CD4-positive, alpha-beta T cell treated with Interleukin-21 for 1 hour (primary cell): Measurements from ENCODE around the gene ADK.
"Not testable (repeated sequence)": the region's sequence is repeated elsewhere in the genome, so short reads cannot be mapped to it uniquely, and the experiment has no call there.

Source experiments
- DNase-seq: peaks from one replicate; pipeline ENCODE4 v3.0.0-alpha.2; 2020

The ADK gene

GRCh38 chr10:74187237-74187636, 36.2 kb downstream of the ADK start:
- no peak for DNase-seq

GRCh38 chr10:74188617-74189016, 37.6 kb downstream of the ADK start:
- not testable (repeated sequence) for DNase-seq

GRCh38 chr10:74189999-74190421, 39.0 kb downstream of the ADK start:
- DNase-seq, result peak; percentile 30

GRCh38 chr10:74190494-74190893, 39.5 kb downstream of the ADK start:
- no peak for DNase-seq

- peak; percentile 38 for DNase-seq
These were observed 43.5 kb downstream of the ADK start for GRCh38 chr10:74194545-74194944.

- no peak for DNase-seq
These were observed 44.0 kb downstream of the ADK start for GRCh38 chr10:74194999-74195398.

GRCh38 chr10:74199315-74199714, 48.3 kb downstream of the ADK start:
- no peak for DNase-seq

- no peak for DNase-seq
These were observed 51.3 kb downstream of the ADK start for GRCh38 chr10:74202356-74202755.

GRCh38 chr10:74206746-74207145, 55.7 kb downstream of the ADK start:
- no peak for DNase-seq

GRCh38 chr10:74207691-74208480, 56.9 kb downstream of the ADK start:
- DNase-seq, result no peak

- no peak for DNase-seq
These were observed 58.0 kb downstream of the ADK start for GRCh38 chr10:74208997-74209396.

- no peak for DNase-seq
These were observed 62.0 kb downstream of the ADK start for GRCh38 chr10:74213019-74213418.

- peak; percentile 58 for DNase-seq
These were observed 62.6 kb downstream of the ADK start for GRCh38 chr10:74213571-74214162.

GRCh38 chr10:74217110-74217509, 66.1 kb downstream of the ADK start:
- not testable (repeated sequence) for DNase-seq

GRCh38 chr10:74222467-74222866, 71.4 kb downstream of the ADK start:
- DNase-seq, result not testable (repeated sequence)

GRCh38 chr10:74223755-74224529, 72.9 kb downstream of the ADK start:
- peak; percentile 19 for DNase-seq

- DNase-seq, result peak; percentile 47
These were observed 76.8 kb downstream of the ADK start for GRCh38 chr10:74227697-74228424.

- DNase-seq, result no peak
These were observed 80.4 kb downstream of the ADK start for GRCh38 chr10:74231375-74231774.

- DNase-seq, result no peak
These were observed 82.3 kb downstream of the ADK start for GRCh38 chr10:74233281-74233680.

GRCh38 chr10:74234569-74234968, 83.5 kb downstream of the ADK start:
- peak; percentile 14 for DNase-seq

- DNase-seq, result no peak
These were observed 87.0 kb downstream of the ADK start for GRCh38 chr10:74238031-74238431.

GRCh38 chr10:74238516-74238915, 87.5 kb downstream of the ADK start:
- DNase-seq, result no peak

- no peak for DNase-seq
These were observed 92.0 kb downstream of the ADK start for GRCh38 chr10:74243067-74243466.
